ENCODE measurements around the gene FOXO3. TPM values are rescaled to one million over a fixed set of nuclear protein-coding genes. Genes with fewer than 3 reads are reported as not detected.

FOXO3 gene
- total and polyA plus RNA-seq, 2 of the 8 experiments (the other 6 are each of a cell fraction or from before 2014, with no cell fraction given): 13.1 to 19.3 TPM

DNA sequence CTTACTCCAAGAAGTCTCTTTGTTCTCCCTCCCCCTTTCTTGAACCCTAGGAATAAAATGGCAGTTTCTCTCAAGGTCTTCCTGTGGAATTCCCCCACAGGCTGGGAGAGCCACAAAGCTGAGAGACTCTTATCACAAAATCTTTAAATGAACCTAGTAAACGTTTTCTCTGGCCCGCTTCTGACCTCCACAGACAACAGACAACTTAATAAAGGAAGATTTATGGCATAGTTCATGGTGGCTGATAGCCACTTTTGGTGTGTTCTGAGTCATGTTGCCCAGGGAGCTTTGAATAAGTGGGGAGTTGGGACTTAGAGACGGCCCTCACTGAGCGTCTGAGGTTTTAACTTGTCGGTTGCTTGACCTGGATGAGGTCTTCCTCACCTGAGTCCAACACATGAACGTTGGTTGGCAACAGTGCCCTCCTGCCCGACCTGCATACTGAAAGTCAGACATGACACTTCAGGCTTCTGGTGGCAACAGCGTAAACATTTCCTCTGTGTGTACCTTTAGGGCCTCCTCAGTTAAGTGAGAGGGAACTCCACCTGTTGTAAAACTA lies 124.1 kb downstream of the FOXO3 start:
- CTCF ChIA-PET (ENCODE audit: partially characterized antibody): no interaction called here
- H3K27ac ChIP-seq (ENCODE audit: low read depth, low read length): no peak overlapping the region

More for the DNA sequence above, 124.1 kb downstream of the FOXO3 start:
- H3K14ac ChIP-seq (ENCODE audit: insufficient read length): no peak overlapping the region
- FAIRE-seq (no peak), DNase-seq (ENCODE audit: low read depth in 1 of 2, low spot score in 2 of 2) (no peak)
- no peak overlapping the region for H2BK5ac ChIP-seq (ENCODE audit: low read depth, low read length)
- no peak overlapping the region for H4K8ac ChIP-seq (ENCODE audit: extremely low read depth, insufficient read depth, low read length)
- H2BK120ac ChIP-seq (replicated peaks; ENCODE audit: low read depth, low read length): no peak overlapping the region
- no peaks in the 10 kb centered on the region for H4K20me1 ChIP-seq (replicated peaks in 1 of 2; ENCODE audit: control insufficient read depth in 1 of 2, insufficient read depth in 2 of 2, low read length in 2 of 2)
- no peak overlapping the region for H2BK15ac ChIP-seq (ENCODE audit: low read length)
- H3K23me2 ChIP-seq (ENCODE audit: low read depth, low read length): no peaks in the 10 kb centered on the region
- H3K18ac ChIP-seq (ENCODE audit: extremely low read depth, low read length): no peak overlapping the region
- no peaks in the 10 kb centered on the region for H3K27me3 ChIP-seq (replicated peaks in 1 of 4; ENCODE audit: control insufficient read depth in 3 of 4, extremely low read depth in 1 of 4, insufficient read depth in 3 of 4, low read length in 3 of 4)
- no peak overlapping the region for H3K56ac ChIP-seq (replicated peaks; ENCODE audit: insufficient read length, low read depth, low read length)
- no peak overlapping the region for H4K5ac ChIP-seq (ENCODE audit: insufficient read length, low read depth, low read length)
- no peak overlapping the region for H3K23ac ChIP-seq (ENCODE audit: insufficient read length)
- no peak overlapping the region for H3K4ac ChIP-seq (replicated peaks; ENCODE audit: insufficient read length, low read depth, low read length)
- H3K36me3 ChIP-seq (ENCODE audit: control insufficient read depth in 2 of 4, insufficient read depth in 4 of 4, low read length in 3 of 4): no peaks in the 10 kb centered on the region
- H2BK12ac ChIP-seq (ENCODE audit: low read depth, low read length): no peak overlapping the region
- no peak overlapping the region for H3K4me3 ChIP-seq (ENCODE audit: extremely low read depth in 1 of 4, insufficient read depth in 2 of 4, low read depth in 3 of 4, low read length in 4 of 4)
- POLR2A ChIA-PET (ENCODE audit: partially characterized antibody): no interaction called here
- H4K91ac ChIP-seq (replicated peaks; ENCODE audit: insufficient read length, low read length): no peak overlapping the region
- peaks cover 0 to 2% (median 0%) of the 10 kb centered on the region in 4 experiments; a peak in 2 of 7 replicates for H3K4me1 ChIP-seq (replicated peaks in 1 of 4; ENCODE audit: control insufficient read depth in 3 of 4, insufficient read depth in 4 of 4, low read length in 3 of 4)
- H3K79me2 ChIP-seq (ENCODE audit: control insufficient read depth in 1 of 2, insufficient read depth in 2 of 2, low read length in 2 of 2): no peaks in the 10 kb centered on the region
- no peak overlapping the region; a peak in 1 of 7 replicates for H3K9ac ChIP-seq (replicated peaks in 1 of 4; ENCODE audit: extremely low read depth in 1 of 4, low read depth in 3 of 4, low read length in 3 of 4)
- no peak overlapping the region for H3K4me2 ChIP-seq (ENCODE audit: insufficient read depth in 1 of 2, low read depth in 2 of 2, low read length in 2 of 2)
- WGBS, 2 experiments (ENCODE audit: extremely low coverage in 1 of 2, insufficient coverage in 1 of 2, insufficient read length in 1 of 2, insufficient replicate concordance in 2 of 2, low coverage in 1 of 2, low lambda C conversion rate in 2 of 2, missing lambda C conversion rate in 1 of 2): 92% methylated on average over 8 of the region's 8 CpGs; no CpG with 5 or more reads in 1 of the 2 experiments
- H2BK20ac ChIP-seq (ENCODE audit: low read length): no peak overlapping the region
- H3K79me1 ChIP-seq (ENCODE audit: low read depth, low read length): no peaks in the 10 kb centered on the region
- H2AK5ac ChIP-seq (ENCODE audit: low read depth, low read length): no peak overlapping the region
- H2AFZ ChIP-seq (ENCODE audit: low read length): no peak overlapping the region
- TF ChIP-seq SIRT6 (IDR thresholded peaks at IDR 0.05; ENCODE audit: low read length) (no peak), POU5F1 (IDR thresholded peaks at IDR 0.05; ENCODE audit: low read depth, low read length) (no peak), ZNF274 (IDR thresholded peaks at IDR 0.05; ENCODE audit: borderline replicate concordance, extremely low read depth, low read length) (no peak), BRCA1 (IDR thresholded peaks at IDR 0.05; ENCODE audit: low read depth, low read length) (no peak), CEBPB (IDR thresholded peaks at IDR 0.05; ENCODE audit: low read depth, low read length) (no peak), EGR1 (IDR thresholded peaks at IDR 0.05; ENCODE audit: borderline replicate concordance, low read depth, low read length) (no peak)
- TF ChIP-seq, protein P1, sequence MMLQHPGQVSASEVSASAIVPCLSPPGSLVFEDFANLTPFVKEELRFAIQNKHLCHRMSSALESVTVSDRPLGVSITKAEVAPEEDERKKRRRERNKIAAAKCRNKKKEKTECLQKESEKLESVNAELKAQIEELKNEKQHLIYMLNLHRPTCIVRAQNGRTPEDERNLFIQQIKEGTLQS (IDR thresholded peaks at IDR 0.05; ENCODE audit: insufficient read depth, low read depth, low read length): no peak
- no peaks in the 10 kb centered on the region for H3K9me3 ChIP-seq (ENCODE audit: insufficient read depth in 2 of 2, low read depth in 1 of 2, low read length in 1 of 2)
